GM12892 (cell line): Measurements from ENCODE around the gene FCSK.

Experiments used
- POLR2A ChIP-seq: IDR thresholded peaks from 2 replicates; pipeline ENCODE4 v1.6.1; 2011; ENCODE audit warnings: low read depth, low read length, control low read depth
- POLR2AphosphoS5 ChIP-seq: IDR thresholded peaks from 2 replicates; pipeline ENCODE4 v1.6.1; 2011; ENCODE audit warnings: low read depth, low read length, control low read depth

DNA sequence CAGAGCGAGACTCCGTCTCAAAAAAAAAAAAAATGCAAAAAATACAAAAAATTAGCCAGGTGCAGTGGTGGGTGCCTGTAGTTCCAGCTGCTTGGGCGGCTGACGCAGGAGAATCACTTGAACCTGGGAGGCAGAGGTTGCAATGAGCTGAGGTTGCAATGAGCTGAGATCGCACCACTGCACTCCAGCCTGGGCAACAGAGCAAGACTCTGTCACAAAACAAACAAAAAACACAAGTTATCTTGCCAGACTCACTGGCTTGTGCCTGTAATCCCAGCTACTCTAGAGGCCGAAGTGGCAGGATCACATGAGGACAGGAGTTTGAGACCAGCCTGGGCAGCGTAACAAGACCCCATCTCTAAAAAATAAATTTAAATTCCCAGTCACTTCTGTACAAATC is 12.1 kb upstream of the FCSK start:
- TF ChIP-seq POLR2A (no peak), POLR2AphosphoS5 (no peak)
